ENCODE measurements around the gene GMPPB.

DNA sequence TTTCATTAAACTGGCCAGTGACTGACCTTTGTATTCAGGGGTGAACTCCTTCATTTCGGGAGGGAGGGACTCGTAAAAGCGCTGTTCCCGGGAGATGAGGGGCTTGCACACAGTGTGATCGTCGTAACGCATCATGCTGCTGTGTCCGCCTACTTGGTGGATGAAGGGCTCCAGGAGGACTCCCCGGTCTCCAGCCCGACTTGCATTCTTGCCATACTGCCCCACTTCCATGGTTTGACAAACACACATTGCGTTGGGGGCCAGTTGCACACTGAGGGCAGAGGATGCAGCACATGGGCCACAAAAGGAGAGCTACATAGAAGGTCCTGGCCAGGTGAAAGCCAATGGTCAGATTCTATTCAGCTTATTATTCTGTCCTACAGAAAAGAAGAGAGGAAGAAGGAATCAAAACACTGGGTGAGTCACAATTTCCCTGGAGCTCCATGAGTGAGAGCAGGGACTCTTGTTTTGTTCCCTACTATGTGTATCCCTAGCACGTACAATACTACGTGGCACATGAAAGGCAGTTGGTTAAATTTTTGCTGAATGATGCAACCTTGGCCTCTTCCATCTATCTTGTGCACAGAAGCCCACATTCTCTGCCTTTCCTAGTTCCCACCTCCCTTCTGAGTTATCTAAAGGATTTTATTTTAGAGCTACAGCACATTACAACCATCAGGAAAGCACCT, 24.2 kb upstream of the GMPPB start:
- TF ChIP-seq, protein P1, sequence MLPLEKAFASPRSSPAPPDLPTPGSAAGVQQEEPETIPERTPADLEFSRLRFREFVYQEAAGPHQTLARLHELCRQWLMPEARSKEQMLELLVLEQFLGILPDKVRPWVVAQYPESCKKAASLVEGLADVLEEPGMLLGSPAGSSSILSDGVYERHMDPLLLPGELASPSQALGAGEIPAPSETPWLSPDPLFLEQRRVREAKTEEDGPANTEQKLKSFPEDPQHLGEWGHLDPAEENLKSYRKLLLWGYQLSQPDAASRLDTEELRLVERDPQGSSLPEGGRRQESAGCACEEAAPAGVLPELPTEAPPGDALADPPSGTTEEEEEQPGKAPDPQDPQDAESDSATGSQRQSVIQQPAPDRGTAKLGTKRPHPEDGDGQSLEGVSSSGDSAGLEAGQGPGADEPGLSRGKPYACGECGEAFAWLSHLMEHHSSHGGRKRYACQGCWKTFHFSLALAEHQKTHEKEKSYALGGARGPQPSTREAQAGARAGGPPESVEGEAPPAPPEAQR (CRISPR knock-in tag; IDR thresholded peaks at IDR 0.05), result no peak
- TF ChIP-seq, protein P2, sequence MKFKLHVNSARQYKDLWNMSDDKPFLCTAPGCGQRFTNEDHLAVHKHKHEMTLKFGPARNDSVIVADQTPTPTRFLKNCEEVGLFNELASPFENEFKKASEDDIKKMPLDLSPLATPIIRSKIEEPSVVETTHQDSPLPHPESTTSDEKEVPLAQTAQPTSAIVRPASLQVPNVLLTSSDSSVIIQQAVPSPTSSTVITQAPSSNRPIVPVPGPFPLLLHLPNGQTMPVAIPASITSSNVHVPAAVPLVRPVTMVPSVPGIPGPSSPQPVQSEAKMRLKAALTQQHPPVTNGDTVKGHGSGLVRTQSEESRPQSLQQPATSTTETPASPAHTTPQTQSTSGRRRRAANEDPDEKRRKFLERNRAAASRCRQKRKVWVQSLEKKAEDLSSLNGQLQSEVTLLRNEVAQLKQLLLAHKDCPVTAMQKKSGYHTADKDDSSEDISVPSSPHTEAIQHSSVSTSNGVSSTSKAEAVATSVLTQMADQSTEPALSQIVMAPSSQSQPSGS (CRISPR knock-in tag; IDR thresholded peaks at IDR 0.05; ENCODE audit: borderline replicate concordance, low read depth), result no peak

Data from WTC11 (cell line).